ENCODE results near the gene HMSD.

Gene HMSD

GRCh38 chr18:63999871-64000270 lies 50.8 kb downstream of the HMSD start:
- Histone ChIP-seq H3K4me1 (ENCODE audit: control insufficient read depth, insufficient read depth, low read length) (no peaks in the 10 kb centered on the region), H3K9me3 (ENCODE audit: control insufficient read depth, insufficient read depth, low read length) (no peaks in the 10 kb centered on the region), H3K4me3 (ENCODE audit: low read depth, low read length) (no peak overlapping the region), H3K36me3 (ENCODE audit: control insufficient read depth, insufficient read depth, low read length) (no peaks in the 10 kb centered on the region), H3K27me3 (ENCODE audit: control insufficient read depth, insufficient read depth, low read length) (peaks cover 5% of the 10 kb centered on the region), H3K9ac (ENCODE audit: low read depth, low read length) (no peak overlapping the region)

GRCh38 chr18:64002581-64002980 lies 53.5 kb downstream of the HMSD start:
- Histone ChIP-seq H3K4me1 (ENCODE audit: control insufficient read depth, insufficient read depth, low read length) (no peaks in the 10 kb centered on the region), H3K27me3 (ENCODE audit: control insufficient read depth, insufficient read depth, low read length) (peaks cover 5% of the 10 kb centered on the region), H3K4me3 (ENCODE audit: low read depth, low read length) (no peak overlapping the region), H3K9ac (ENCODE audit: low read depth, low read length) (no peak overlapping the region), H3K9me3 (ENCODE audit: control insufficient read depth, insufficient read depth, low read length) (no peaks in the 10 kb centered on the region), H3K36me3 (ENCODE audit: control insufficient read depth, insufficient read depth, low read length) (no peaks in the 10 kb centered on the region)

GRCh38 chr18:64009305-64009704 lies 60.2 kb downstream of the HMSD start:
- no peak overlapping the region for H3K4me3 ChIP-seq (ENCODE audit: low read depth, low read length)
- no peaks in the 10 kb centered on the region for H3K27me3 ChIP-seq (ENCODE audit: control insufficient read depth, insufficient read depth, low read length)
- H3K9ac ChIP-seq (ENCODE audit: low read depth, low read length) = no peak overlapping the region
- no peaks in the 10 kb centered on the region for H3K36me3 ChIP-seq (ENCODE audit: control insufficient read depth, insufficient read depth, low read length)
- H3K4me1 ChIP-seq (ENCODE audit: control insufficient read depth, insufficient read depth, low read length) = no peaks in the 10 kb centered on the region
- H3K9me3 ChIP-seq (ENCODE audit: control insufficient read depth, insufficient read depth, low read length) = no peaks in the 10 kb centered on the region

All from iPS-15b (cell line).